Endothelial cell of umbilical vein (primary cell): Measurements from ENCODE around the gene KRT8. TPM values are rescaled to one million over a fixed set of nuclear protein-coding genes. Genes with fewer than 3 reads are reported as not detected.
"Not testable (repeated sequence)": the region's sequence is repeated elsewhere in the genome, so short reads cannot be mapped to it uniquely, and the experiment has no call there.

Experiments used
- BruUV-seq: library from RNA; stranded (reverse); fragments of 400-500 nt; replicated peaks from 2 replicates; lab custom pipeline; 2021; lab: Mats Ljungman, UMichigan
- CTCF ChIA-PET: fragments of 300-600, 350-600 bp; sonication (Branson Sonifier 250); formaldehyde crosslinking; loops from one replicate; lab custom pipeline; 2021; ENCODE audit warnings: antibody characterized with exemption, inconsistent platforms; lab: Charles Lee
- POLR2A ChIA-PET: fragments of 300-600, 350-600 bp; sonication (Branson Sonifier 250); formaldehyde crosslinking; loops from one replicate; lab custom pipeline; 2021; ENCODE audit warnings: antibody characterized with exemption, inconsistent platforms; lab: Charles Lee
- DNase-seq: peaks from one replicate; pipeline ENCODE4 v3.0.0-alpha.2; 2011; ENCODE audit warnings: low read depth, low spot score
- FAIRE-seq: peaks from 2 replicates; lab custom pipeline; 2011; peaks lifted over from hg19 to GRCh38; lab: Jason Lieb, UNC
- H2AFZ ChIP-seq: 2 replicates; pipeline ENCODE4 v1.6.0; 2012; ENCODE audit warnings: low read depth, low read length, control low read depth, inconsistent platforms
- H3K27ac ChIP-seq: 2 replicates; pipeline ENCODE4 v1.5.1; 2011; ENCODE audit warnings: low read depth, mild to moderate bottlenecking, control low read depth, low read length, moderate library complexity; ENCODE audit not compliant: insufficient read depth
- H3K27me3 ChIP-seq, 2 experiments: 2 replicates each; pipeline versions ENCODE4 v1.6.0 to v1.6.1; 2011; ENCODE audit warnings: low read length in 2 of 2, mixed read lengths in 1 of 2; ENCODE audit not compliant: control insufficient read depth in 2 of 2, insufficient read depth in 2 of 2
- H3K36me3 ChIP-seq, 2 experiments: 2 replicates in 1 of 2; 3 replicates in 1 of 2; pipeline ENCODE4 v1.5.1; 2011; ENCODE audit warnings: low read length in 2 of 2, mild to moderate bottlenecking in 1 of 2, moderate library complexity in 1 of 2; ENCODE audit not compliant: control insufficient read depth in 2 of 2, insufficient read depth in 2 of 2; ENCODE audit errors: extremely low read depth in 1 of 2
- H3K4me1 ChIP-seq: 3 replicates; pipeline ENCODE4 v1.5.1; 2011; ENCODE audit warnings: mild to moderate bottlenecking, low read length; ENCODE audit not compliant: control insufficient read depth, insufficient read depth; ENCODE audit errors: extremely low read depth
- H3K4me2 ChIP-seq: 2 replicates; pipeline ENCODE4 v1.6.1; 2011; ENCODE audit warnings: low read length, control low read depth, mixed read lengths; ENCODE audit not compliant: insufficient read depth
- H3K4me3 ChIP-seq, 3 experiments: fragments of 200-600 bp in 1 of 3; sonication (generic), shearing (Covaris generic) in 1 of 3; replicated peaks in 1 of 3; 2 replicates each; pipeline ENCODE4 v1.5.1; 2011 to 2016; ENCODE audit warnings: control low read depth in 3 of 3, low read length in 3 of 3, mild to moderate bottlenecking in 2 of 3, inconsistent platforms in 1 of 3, low read depth in 1 of 3, moderate library complexity in 1 of 3; ENCODE audit not compliant: insufficient read depth in 1 of 3
- H3K79me2 ChIP-seq: 2 replicates; pipeline ENCODE4 v1.6.0; 2012; ENCODE audit warnings: low read length, inconsistent platforms; ENCODE audit not compliant: control insufficient read depth, insufficient read depth
- H3K9ac ChIP-seq: replicated peaks from 2 replicates; pipeline ENCODE3; 2011; ENCODE audit warnings: low read length, control low read depth; ENCODE audit not compliant: insufficient read depth; ENCODE audit errors: extremely low read depth
- H3K9me1 ChIP-seq: replicated peaks from 3 replicates; pipeline ENCODE4 v1.6.0; 2011; ENCODE audit warnings: mild to moderate bottlenecking, low read length; ENCODE audit not compliant: control insufficient read depth, insufficient read depth; ENCODE audit errors: extremely low read depth
- H3K9me3 ChIP-seq: replicated peaks from 2 replicates; pipeline ENCODE4 v1.5.1; 2012; ENCODE audit warnings: low read length, inconsistent platforms; ENCODE audit not compliant: control insufficient read depth, insufficient read depth
- H4K20me1 ChIP-seq: replicated peaks from 2 replicates; pipeline ENCODE3; 2011; ENCODE audit warnings: mild to moderate bottlenecking, low read length; ENCODE audit not compliant: control insufficient read depth, insufficient read depth; ENCODE audit errors: extremely low read depth
- EZH2 ChIP-seq: IDR thresholded peaks from 2 replicates; pipeline ENCODE4 v1.6.1; 2012; ENCODE audit warnings: borderline replicate concordance, low read depth, mild to moderate bottlenecking, moderate library complexity, low read length, inconsistent platforms; ENCODE audit not compliant: severe bottlenecking
- FOS ChIP-seq: IDR thresholded peaks from 2 replicates; pipeline ENCODE4 v1.6.1; 2011; ENCODE audit warnings: mild to moderate bottlenecking, low read length, moderate library complexity, borderline replicate concordance; ENCODE audit not compliant: insufficient read depth
- GATA2 ChIP-seq: IDR thresholded peaks from 2 replicates; pipeline ENCODE4 v1.7.0; 2011; ENCODE audit warnings: low read depth, mild to moderate bottlenecking, moderate library complexity, mixed read lengths, low read length; ENCODE audit not compliant: insufficient read length, insufficient read depth
- JUN ChIP-seq: IDR thresholded peaks from 2 replicates; pipeline ENCODE4 v1.6.1; 2011; ENCODE audit warnings: borderline replicate concordance, low read depth; ENCODE audit not compliant: insufficient read length, insufficient read depth
- MYC ChIP-seq: IDR thresholded peaks from one replicate; pipeline ENCODE4 v1.6.1; 2011; ENCODE audit warnings: mild to moderate bottlenecking, low read depth, low read length
- POLR2A ChIP-seq: IDR thresholded peaks from 2 replicates; pipeline ENCODE4 v1.6.1; 2012; ENCODE audit warnings: low read depth, mild to moderate bottlenecking, control low read depth, low read length
- POLR2AphosphoS5 ChIP-seq: IDR thresholded peaks from 2 replicates; pipeline ENCODE4 v1.6.1; 2012; ENCODE audit warnings: low read depth, mild to moderate bottlenecking, control low read depth, low read length, moderate library complexity; ENCODE audit not compliant: insufficient read depth
- dilution Hi-C: fragments of 300-500 bp; cut with MboI; formaldehyde crosslinking; loops from one replicate; pipeline ENCODE4 v1.15.0; 2019; ENCODE audit warnings: low sequenced_read_pairs; ENCODE audit not compliant: extremely low pct_ligation_motif_present
- intact Hi-C: fragments of 100-400 bp; cut with micrococcal nuclease; formaldehyde crosslinking; loops from one replicate; pipeline ENCODE4 v1.10.0; 2022
- polyA plus RNA-seq, 4 experiments: library from polyadenylated mRNA; depleted of rRNA in 3 of 4; stranded (reverse) in 3 of 4; unstranded in 1 of 4; fragments of >200 nt; gene quantifications; 2 replicates each; pipeline versions ENCODE4 v1.2.1 to v1.2.3, GENCODE V29; 2011 to 2012; ENCODE audit warnings: missing spikeins in 1 of 4
- total RNA-seq: library from RNA; stranded (reverse); gene quantifications from 2 replicates; pipeline ENCODE4 v1.2.3, GENCODE V29; 2021
- TF ChIP-seq, protein P1 (sequence below), 2 donors: IDR thresholded peaks; 1 replicate in 1 of 2; 2 replicates in 1 of 2; pipeline ENCODE4 v1.5.1; 2011; ENCODE audit warnings: low read length in 2 of 2, mild to moderate bottlenecking in 2 of 2, moderate library complexity in 2 of 2, control low read depth in 1 of 2, inconsistent platforms in 1 of 2, low read depth in 1 of 2; ENCODE audit not compliant: insufficient read depth in 1 of 2; ENCODE audit errors: extremely low read depth in 1 of 2
- TF ChIP-seq, protein P2 (sequence below): IDR thresholded peaks from 2 replicates; pipeline ENCODE4 v1.6.1; 2011; ENCODE audit not compliant: insufficient read depth, insufficient read length

KRT8 gene
- total and polyA plus RNA-seq, 2 donors (not counting 3 experiments of a cell fraction or from before 2014, with no cell fraction given): 23.5 to 31.7 TPM

DNA sequence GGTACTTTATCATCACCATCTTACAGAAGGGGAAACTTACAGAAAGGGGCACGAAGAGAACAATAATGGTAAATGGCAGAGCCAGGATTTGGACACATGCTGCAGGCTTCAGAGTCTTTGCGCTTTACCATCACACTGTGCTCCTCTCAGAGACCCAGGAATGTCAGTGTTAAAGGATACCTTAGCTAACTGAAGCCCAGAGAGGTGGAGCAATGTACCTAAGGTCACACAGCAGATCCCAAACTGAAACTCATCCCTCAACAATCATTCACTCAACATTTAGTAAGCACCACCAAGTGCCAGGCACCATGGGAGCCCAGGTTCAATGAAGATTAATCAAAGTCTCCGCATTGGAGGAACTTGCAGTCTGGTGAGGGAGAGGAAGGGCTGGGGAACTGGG is 48.1 kb downstream of the KRT8 start:
- no peaks in the 10 kb centered on the region for H3K4me1 ChIP-seq
- no peaks in the 10 kb centered on the region for H4K20me1 ChIP-seq
- H2AFZ ChIP-seq: no peak overlapping the region
- no peaks in the 10 kb centered on the region for H3K36me3 ChIP-seq
- no peaks in the 10 kb centered on the region for H3K9me1 ChIP-seq
- ChIA-PET POLR2A (no interaction called here), CTCF (interaction anchor here (1.7 kb wide), 2 partner anchors 9 to 14 kb away, joined by 4 to 8 read pairs; no protein-coding TSS in a partner anchor)
- H3K9ac ChIP-seq: no peak overlapping the region
- no peak overlapping the region for H3K4me2 ChIP-seq
- intact Hi-C loops (no loop called here), dilution Hi-C loops (no loop called here)
- no peak for TF ChIP-seq POLR2AphosphoS5
- no peak for TF ChIP-seq GATA2
- TF ChIP-seq FOS: no peak
- TF ChIP-seq JUN: no peak
- TF ChIP-seq, protein P1, sequence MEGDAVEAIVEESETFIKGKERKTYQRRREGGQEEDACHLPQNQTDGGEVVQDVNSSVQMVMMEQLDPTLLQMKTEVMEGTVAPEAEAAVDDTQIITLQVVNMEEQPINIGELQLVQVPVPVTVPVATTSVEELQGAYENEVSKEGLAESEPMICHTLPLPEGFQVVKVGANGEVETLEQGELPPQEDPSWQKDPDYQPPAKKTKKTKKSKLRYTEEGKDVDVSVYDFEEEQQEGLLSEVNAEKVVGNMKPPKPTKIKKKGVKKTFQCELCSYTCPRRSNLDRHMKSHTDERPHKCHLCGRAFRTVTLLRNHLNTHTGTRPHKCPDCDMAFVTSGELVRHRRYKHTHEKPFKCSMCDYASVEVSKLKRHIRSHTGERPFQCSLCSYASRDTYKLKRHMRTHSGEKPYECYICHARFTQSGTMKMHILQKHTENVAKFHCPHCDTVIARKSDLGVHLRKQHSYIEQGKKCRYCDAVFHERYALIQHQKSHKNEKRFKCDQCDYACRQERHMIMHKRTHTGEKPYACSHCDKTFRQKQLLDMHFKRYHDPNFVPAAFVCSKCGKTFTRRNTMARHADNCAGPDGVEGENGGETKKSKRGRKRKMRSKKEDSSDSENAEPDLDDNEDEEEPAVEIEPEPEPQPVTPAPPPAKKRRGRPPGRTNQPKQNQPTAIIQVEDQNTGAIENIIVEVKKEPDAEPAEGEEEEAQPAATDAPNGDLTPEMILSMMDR (IDR thresholded peaks at IDR 0.05; ENCODE audit: extremely low read depth in 1 of 2, insufficient read depth in 1 of 2, low read depth in 1 of 2, low read length in 2 of 2): no peak
- no peak for TF ChIP-seq MYC
- no peak for TF ChIP-seq POLR2A
- TF ChIP-seq, protein P2, sequence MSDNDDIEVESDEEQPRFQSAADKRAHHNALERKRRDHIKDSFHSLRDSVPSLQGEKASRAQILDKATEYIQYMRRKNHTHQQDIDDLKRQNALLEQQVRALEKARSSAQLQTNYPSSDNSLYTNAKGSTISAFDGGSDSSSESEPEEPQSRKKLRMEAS: no peak
- TF ChIP-seq EZH2: no peak
- H3K9me3 ChIP-seq: no peaks in the 10 kb centered on the region
- no peaks in the 10 kb centered on the region for H3K79me2 ChIP-seq
- no peak overlapping the region for H3K4me3 ChIP-seq
- FAIRE-seq (no peak), DNase-seq (no peak)
- no peak overlapping the region for H3K27ac ChIP-seq
- BruUV-seq: no TSS peak
- H3K27me3 ChIP-seq: peaks cover 2 to 5% of the 10 kb centered on the region in 2 experiments

DNA sequence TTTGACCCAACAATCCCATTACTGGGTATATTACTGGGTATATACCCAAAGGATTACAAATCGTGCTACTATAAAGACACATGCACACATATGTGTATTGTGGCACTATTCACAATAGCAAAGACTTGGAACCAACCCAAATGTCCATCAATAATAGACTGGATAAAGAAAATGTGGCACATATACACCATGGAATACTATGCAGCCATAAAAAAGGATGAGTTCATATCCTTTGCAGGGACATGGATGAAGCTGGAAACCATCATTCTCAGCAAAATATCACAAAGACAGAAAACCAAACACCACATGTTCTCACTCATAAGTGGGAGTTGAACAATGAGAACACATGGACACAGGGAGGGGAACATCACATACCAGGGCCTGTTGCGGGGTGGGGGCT is 48.8 kb downstream of the KRT8 start:
- CTCF ChIA-PET: interaction anchor here (1.2 to 1.7 kb wide), 3 partner anchors 9 to 15 kb away, joined by 3 to 8 read pairs (median 4); no protein-coding TSS in a partner anchor
- H2AFZ ChIP-seq, H3K27ac ChIP-seq, DNase-seq, H3K27me3 ChIP-seq, H3K36me3 ChIP-seq, H3K4me1 ChIP-seq, H3K9ac ChIP-seq, BruUV-seq, FAIRE-seq, POLR2A ChIA-PET, H3K9me3 ChIP-seq, intact Hi-C loops, H3K9me1 ChIP-seq, H3K4me2 ChIP-seq, dilution Hi-C loops, H3K4me3 ChIP-seq, H4K20me1 ChIP-seq, H3K79me2 ChIP-seq: not testable (repeated sequence)
